Esophagus muscularis mucosa (tissue), 3 donors: Measurements from ENCODE around the gene TEX2.

Experiments used
- POLR2A ChIP-seq: fragments of 450-650 bp; IDR thresholded peaks from one replicate; pipeline ENCODE4 v1.6.1; 2017; ENCODE audit warnings: antibody characterized with exemption, moderate library complexity, mild to moderate bottlenecking, low read depth
- TF ChIP-seq, protein P1 (sequence below), 3 experiments: fragments of 200-600 bp in 2 of 3; fragments of 450-650 bp in 1 of 3; sonication (generic) in 2 of 3; IDR thresholded peaks; one replicate each; pipeline ENCODE4 v1.5.1; 2017 to 2019; ENCODE audit warnings: antibody characterized with exemption in 3 of 3, mild to moderate bottlenecking in 2 of 3, moderate library complexity in 1 of 3

DNA sequence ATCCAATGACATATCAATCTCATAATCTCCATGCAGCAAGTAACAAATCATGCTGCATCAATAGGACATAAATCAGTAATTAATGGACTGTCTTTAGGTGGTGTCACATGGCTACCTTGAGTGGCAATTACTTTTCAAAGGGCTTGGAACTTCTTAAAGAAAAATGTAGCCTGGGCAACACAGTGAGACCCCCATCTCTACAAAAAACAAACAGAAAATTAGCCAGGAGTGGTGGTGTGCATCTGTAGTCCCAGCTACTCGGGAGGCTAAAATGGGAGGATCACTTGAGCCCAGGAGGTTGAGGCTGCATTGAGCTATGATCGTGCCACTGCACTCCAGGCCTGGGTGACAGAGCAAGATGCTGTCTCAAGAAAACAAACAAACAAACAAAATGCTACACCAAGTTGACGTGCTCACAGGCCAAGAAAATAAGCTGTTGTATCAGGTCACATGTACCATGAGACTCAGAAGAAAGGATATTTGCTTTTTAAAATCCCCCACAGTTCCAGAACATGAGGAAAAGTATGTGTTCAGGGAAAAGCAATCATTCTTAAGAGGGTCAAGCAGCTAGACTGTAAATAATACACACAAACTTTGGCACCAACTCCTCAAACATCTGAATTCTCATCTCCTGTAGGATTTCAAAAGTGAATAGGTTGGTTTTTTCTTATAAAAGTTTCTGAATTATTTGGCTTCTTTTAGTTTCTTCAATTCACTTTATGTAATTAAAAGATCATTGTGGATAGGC is 109.3 kb downstream of the TEX2 start:
- no peak for TF ChIP-seq POLR2A
- TF ChIP-seq, protein P1, sequence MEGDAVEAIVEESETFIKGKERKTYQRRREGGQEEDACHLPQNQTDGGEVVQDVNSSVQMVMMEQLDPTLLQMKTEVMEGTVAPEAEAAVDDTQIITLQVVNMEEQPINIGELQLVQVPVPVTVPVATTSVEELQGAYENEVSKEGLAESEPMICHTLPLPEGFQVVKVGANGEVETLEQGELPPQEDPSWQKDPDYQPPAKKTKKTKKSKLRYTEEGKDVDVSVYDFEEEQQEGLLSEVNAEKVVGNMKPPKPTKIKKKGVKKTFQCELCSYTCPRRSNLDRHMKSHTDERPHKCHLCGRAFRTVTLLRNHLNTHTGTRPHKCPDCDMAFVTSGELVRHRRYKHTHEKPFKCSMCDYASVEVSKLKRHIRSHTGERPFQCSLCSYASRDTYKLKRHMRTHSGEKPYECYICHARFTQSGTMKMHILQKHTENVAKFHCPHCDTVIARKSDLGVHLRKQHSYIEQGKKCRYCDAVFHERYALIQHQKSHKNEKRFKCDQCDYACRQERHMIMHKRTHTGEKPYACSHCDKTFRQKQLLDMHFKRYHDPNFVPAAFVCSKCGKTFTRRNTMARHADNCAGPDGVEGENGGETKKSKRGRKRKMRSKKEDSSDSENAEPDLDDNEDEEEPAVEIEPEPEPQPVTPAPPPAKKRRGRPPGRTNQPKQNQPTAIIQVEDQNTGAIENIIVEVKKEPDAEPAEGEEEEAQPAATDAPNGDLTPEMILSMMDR (IDR thresholded peaks at IDR 0.05), result no peak
